SK-N-SH treated with all-trans-retinoic acid at 6 μM for 48 hours (cell line): ENCODE results near the gene AMZ1.

Experiments used
- ATAC-seq: fragments of 200-7000 bp; cut with Tn5 transposase; 3 replicates; pipeline ENCODE4 v1.9.1; 2020; ENCODE audit warnings: mild to moderate bottlenecking, moderate library complexity
- ARNTL ChIP-seq: fragments of 450-650 bp; formaldehyde crosslinking; IDR thresholded peaks from 2 replicates; pipeline ENCODE4 v1.5.0; 2020; ENCODE audit warnings: low read depth, mild to moderate bottlenecking, moderate library complexity, borderline replicate concordance
- BACH2 ChIP-seq: fragments of 250-450 bp; sonication (Bioruptor Pico); IDR thresholded peaks from 2 replicates; pipeline ENCODE4 v1.9.0; 2021; ENCODE audit warnings: mild to moderate bottlenecking, borderline replicate concordance
- ESRRG ChIP-seq: fragments of 250-450 bp; sonication (Bioruptor Pico); IDR thresholded peaks from 2 replicates; pipeline ENCODE4 v1.6.1; 2021; ENCODE audit warnings: mild to moderate bottlenecking
- ISL1 ChIP-seq: fragments of 250-450 bp; sonication (Bioruptor Pico); IDR thresholded peaks from 2 replicates; pipeline ENCODE4 v2.1.2; 2022; ENCODE audit warnings: mild to moderate bottlenecking, moderate library complexity
- OSR1 ChIP-seq: fragments of 250-450 bp; sonication (Bioruptor Pico); IDR thresholded peaks from 2 replicates; pipeline ENCODE4 v1.8.0; 2022; ENCODE audit warnings: moderate library complexity, mild to moderate bottlenecking, inconsistent platforms
- PATZ1 ChIP-seq: fragments of 250-450 bp; sonication (Bioruptor Pico); IDR thresholded peaks from 2 replicates; pipeline ENCODE4 v1.8.0; 2020; ENCODE audit warnings: mild to moderate bottlenecking, moderate library complexity, borderline replicate concordance
- POU6F1 ChIP-seq: fragments of 250-450 bp; sonication (Bioruptor Pico); IDR thresholded peaks from 2 replicates; pipeline ENCODE4 v1.8.0; 2021; ENCODE audit warnings: low read depth, mild to moderate bottlenecking, moderate library complexity, borderline replicate concordance
- PPARA ChIP-seq: fragments of 250-450 bp; sonication (Bioruptor Pico); IDR thresholded peaks from 2 replicates; pipeline ENCODE4 v1.5.0; 2020; ENCODE audit warnings: mild to moderate bottlenecking, borderline replicate concordance
- RARB ChIP-seq: fragments of 250-450 bp; sonication (Bioruptor Pico); IDR thresholded peaks from 2 replicates; pipeline ENCODE4 v1.8.0; 2021; ENCODE audit warnings: mild to moderate bottlenecking, moderate library complexity
- SNAI2 ChIP-seq: fragments of 250-450 bp; sonication (Bioruptor Pico); IDR thresholded peaks from 2 replicates; pipeline ENCODE4 v1.5.0; 2020; ENCODE audit warnings: mild to moderate bottlenecking, moderate library complexity
- TOX ChIP-seq: fragments of 250-450 bp; sonication (Bioruptor Pico); IDR thresholded peaks from 2 replicates; pipeline ENCODE4 v1.8.0; 2021; ENCODE audit warnings: mild to moderate bottlenecking, moderate library complexity, borderline replicate concordance
- TSHZ2 ChIP-seq: fragments of 250-450 bp; sonication (Bioruptor Pico); IDR thresholded peaks from 2 replicates; pipeline ENCODE4 v1.5.0; 2020; ENCODE audit warnings: mild to moderate bottlenecking, moderate library complexity
- ZC3H10 ChIP-seq: fragments of 250-450 bp; sonication (Bioruptor Pico); IDR thresholded peaks from 2 replicates; pipeline ENCODE4 v1.5.1; 2021; ENCODE audit warnings: mild to moderate bottlenecking, moderate library complexity
- ZFP3 ChIP-seq: fragments of 250-450 bp; sonication (Bioruptor Pico); IDR thresholded peaks from 2 replicates; pipeline ENCODE4 v1.5.0; 2020; ENCODE audit warnings: mild to moderate bottlenecking, moderate library complexity
- ZFP30 ChIP-seq: fragments of 450-650 bp; formaldehyde crosslinking; IDR thresholded peaks from 2 replicates; pipeline ENCODE4 v1.5.0; 2022; ENCODE audit warnings: mild to moderate bottlenecking, moderate library complexity
- ZNF565 ChIP-seq: fragments of 450-650 bp; formaldehyde crosslinking; conservative IDR thresholded peaks from 2 replicates; pipeline ENCODE4 v1.5.0; 2020; ENCODE audit warnings: low read depth, mild to moderate bottlenecking, moderate library complexity
- ZNF70 ChIP-seq: fragments of 450-650 bp; formaldehyde crosslinking; IDR thresholded peaks from 2 replicates; pipeline ENCODE4 v1.5.0; 2020; ENCODE audit warnings: mild to moderate bottlenecking, moderate library complexity
- ZNF8 ChIP-seq: fragments of 450-650 bp; formaldehyde crosslinking; IDR thresholded peaks from 2 replicates; pipeline ENCODE4 v1.5.0; 2020; ENCODE audit warnings: mild to moderate bottlenecking, moderate library complexity
- TF ChIP-seq, protein P1 (sequence below): fragments of 250-450 bp; sonication (Bioruptor Pico); IDR thresholded peaks from 2 replicates; pipeline ENCODE4 v1.5.1; 2020; ENCODE audit warnings: low read depth, mild to moderate bottlenecking, moderate library complexity
- TF ChIP-seq, protein P2 (sequence below): fragments of 250-450 bp; sonication (Bioruptor Pico); IDR thresholded peaks from 2 replicates; pipeline ENCODE4 v1.5.1; 2021; ENCODE audit warnings: mild to moderate bottlenecking, moderate library complexity

The AMZ1 gene

GRCh38 chr7:2662273-2663120 lies 25.5 kb upstream of the AMZ1 start (continued):
- TF ChIP-seq TSHZ2 (CRISPR knock-in tag): no peak
- TF ChIP-seq POU6F1: no peak

DNA sequence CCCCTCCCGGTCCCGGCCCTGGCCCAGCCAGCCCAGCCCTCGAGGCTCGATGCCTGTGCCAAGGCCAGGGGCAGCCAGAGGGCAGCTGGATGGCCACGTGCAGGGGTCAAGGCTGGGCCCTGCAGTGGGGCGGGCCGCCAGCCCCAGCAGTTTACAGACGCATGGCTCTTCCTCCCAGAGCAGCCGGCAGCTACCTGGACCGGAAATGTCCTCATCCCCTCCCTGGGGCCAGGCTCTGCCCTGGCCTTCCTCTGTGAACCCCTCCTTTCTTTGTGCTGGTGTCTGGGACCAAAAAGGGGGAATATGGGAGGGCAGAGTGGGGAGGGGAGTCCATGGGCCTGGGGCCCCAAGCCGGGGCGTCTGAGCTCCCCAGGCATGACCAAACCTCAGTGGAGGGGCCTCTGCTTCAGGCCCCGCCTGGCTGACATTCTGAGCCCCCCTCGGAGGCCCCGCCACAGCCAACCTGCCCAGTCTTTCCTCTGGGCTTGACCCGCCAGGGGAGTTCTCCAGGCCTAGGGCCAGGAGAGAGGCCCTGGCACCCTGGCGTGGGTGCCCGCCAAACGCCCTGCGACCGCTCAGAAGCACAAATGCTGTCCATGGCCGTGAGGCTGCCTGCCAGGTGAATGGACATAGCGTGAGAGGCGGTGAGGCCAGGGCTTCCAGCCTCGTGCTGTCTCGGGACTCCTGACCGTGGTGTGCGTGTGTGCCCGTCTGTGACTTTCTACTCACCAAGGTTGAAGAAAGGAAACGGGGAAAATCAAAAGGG lies 24.7 kb upstream of the AMZ1 start:
- no peak for TF ChIP-seq PATZ1 (CRISPR knock-in tag)
- no peak for TF ChIP-seq SNAI2 (CRISPR knock-in tag)
- no peak for TF ChIP-seq BACH2 (CRISPR knock-in tag)
- no peak for TF ChIP-seq POU6F1
- TF ChIP-seq ARNTL (CRISPR knock-in tag): no peak
- no peak for TF ChIP-seq RARB (CRISPR knock-in tag)
- TF ChIP-seq ISL1 (CRISPR knock-in tag): no peak
- no peak for TF ChIP-seq OSR1
- no peak for TF ChIP-seq ZNF8 (CRISPR knock-in tag)
- no peak for ATAC-seq

DNA sequence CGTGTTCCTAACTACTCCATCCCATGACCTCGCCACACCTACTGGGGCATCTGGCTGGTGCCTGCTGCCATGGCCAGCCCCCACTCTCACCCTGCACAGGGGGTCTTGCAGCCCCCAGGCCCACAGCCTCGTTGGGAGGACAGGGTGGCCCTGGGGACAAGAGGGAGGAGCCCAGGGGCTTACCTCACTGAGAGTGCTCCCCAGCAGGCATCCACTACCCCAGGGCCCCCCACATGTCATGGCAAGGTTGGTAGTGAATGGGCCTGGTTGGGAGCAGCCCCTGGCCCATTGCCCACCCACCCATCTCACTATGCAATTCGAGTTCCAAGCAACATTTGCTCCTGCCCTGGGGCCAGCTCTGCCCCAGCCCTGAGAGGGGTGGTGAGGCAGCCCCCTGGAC lies 24.0 kb upstream of the AMZ1 start:
- ATAC-seq: no peak
- TF ChIP-seq ISL1 (CRISPR knock-in tag) (no peak), ZC3H10 (CRISPR knock-in tag) (no peak), ARNTL (CRISPR knock-in tag) (no peak), OSR1 (no peak), BACH2 (CRISPR knock-in tag) (no peak), ZFP3 (CRISPR knock-in tag) (no peak), ZFP30 (CRISPR knock-in tag) (no peak), RARB (CRISPR knock-in tag) (no peak), ZNF8 (CRISPR knock-in tag) (no peak), TSHZ2 (CRISPR knock-in tag) (no peak), TOX (CRISPR knock-in tag) (no peak), ZNF565 (CRISPR knock-in tag) (no peak), ZNF70 (CRISPR knock-in tag) (no peak), ESRRG (CRISPR knock-in tag) (no peak), PPARA (CRISPR knock-in tag) (no peak), SNAI2 (CRISPR knock-in tag) (no peak)
- TF ChIP-seq, protein P1, sequence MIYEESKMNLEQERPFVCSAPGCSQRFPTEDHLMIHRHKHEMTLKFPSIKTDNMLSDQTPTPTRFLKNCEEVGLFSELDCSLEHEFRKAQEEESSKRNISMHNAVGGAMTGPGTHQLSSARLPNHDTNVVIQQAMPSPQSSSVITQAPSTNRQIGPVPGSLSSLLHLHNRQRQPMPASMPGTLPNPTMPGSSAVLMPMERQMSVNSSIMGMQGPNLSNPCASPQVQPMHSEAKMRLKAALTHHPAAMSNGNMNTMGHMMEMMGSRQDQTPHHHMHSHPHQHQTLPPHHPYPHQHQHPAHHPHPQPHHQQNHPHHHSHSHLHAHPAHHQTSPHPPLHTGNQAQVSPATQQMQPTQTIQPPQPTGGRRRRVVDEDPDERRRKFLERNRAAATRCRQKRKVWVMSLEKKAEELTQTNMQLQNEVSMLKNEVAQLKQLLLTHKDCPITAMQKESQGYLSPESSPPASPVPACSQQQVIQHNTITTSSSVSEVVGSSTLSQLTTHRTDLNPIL (CRISPR knock-in tag): no peak
- TF ChIP-seq, protein P2, sequence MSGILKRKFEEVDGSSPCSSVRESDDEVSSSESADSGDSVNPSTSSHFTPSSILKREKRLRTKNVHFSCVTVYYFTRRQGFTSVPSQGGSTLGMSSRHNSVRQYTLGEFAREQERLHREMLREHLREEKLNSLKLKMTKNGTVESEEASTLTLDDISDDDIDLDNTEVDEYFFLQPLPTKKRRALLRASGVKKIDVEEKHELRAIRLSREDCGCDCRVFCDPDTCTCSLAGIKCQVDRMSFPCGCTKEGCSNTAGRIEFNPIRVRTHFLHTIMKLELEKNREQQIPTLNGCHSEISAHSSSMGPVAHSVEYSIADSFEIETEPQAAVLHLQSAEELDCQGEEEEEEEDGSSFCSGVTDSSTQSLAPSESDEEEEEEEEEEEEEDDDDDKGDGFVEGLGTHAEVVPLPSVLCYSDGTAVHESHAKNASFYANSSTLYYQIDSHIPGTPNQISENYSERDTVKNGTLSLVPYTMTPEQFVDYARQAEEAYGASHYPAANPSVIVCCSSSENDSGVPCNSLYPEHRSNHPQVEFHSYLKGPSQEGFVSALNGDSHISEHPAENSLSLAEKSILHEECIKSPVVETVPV: no peak
